HL-60/S4 (cell line): ENCODE data around the gene ADGRG4.

ENCODE experiments used
- in situ Hi-C: fragments of 300-500 bp; cut with MboI; formaldehyde crosslinking; loops from 2 replicates; pipeline ENCODE4 v1.14.3; 2022; ENCODE audit warnings: low sequenced_read_pairs

The ADGRG4 gene

GRCh38 chrX:136452614-136453013 lies 151.9 kb downstream of the ADGRG4 start:
- in situ Hi-C loops: no loop called here

GRCh38 chrX:136453114-136453513 lies 152.4 kb downstream of the ADGRG4 start:
- in situ Hi-C loops: no loop called here

DNA sequence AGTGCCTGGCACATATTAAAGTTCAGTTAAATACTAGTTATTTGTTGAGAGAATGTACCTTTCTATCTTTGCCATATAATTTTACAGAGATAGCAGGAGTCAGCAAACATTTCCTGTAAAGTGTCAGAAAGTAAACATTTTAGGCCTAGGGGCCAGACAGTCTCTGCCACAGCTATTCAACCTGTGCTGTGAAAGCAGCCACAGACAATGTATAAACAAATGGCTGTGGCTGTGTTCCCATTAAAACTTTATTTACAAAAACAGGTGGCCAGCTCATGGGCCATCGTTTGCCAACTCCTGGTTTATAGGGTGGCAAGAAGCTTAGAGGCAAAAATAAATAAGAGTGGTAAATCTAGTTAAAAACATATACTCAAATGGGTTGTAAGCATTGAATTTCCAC lies 153.0 kb downstream of the ADGRG4 start:
- in situ Hi-C loops: no loop called here

DNA sequence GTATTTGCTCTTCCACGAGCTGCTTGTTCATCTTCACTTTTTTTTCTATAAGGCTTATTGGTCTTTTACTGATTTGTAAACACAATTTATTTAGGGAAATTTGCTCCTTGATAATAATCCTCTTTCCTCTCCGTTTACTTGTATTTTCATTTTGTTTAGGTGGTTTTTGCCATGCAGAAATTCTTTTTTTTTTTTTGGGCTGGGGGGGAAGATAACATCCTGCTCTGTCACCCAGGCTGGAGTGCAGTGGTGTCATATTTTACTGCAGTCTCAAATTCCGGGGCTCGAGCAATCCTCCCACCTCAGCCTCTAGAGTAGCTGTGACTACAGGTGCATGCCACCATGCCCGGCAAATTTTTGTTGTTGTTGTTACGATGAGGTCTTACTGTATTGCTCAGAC lies 155.4 kb downstream of the ADGRG4 start:
- in situ Hi-C loops: no loop called here

DNA sequence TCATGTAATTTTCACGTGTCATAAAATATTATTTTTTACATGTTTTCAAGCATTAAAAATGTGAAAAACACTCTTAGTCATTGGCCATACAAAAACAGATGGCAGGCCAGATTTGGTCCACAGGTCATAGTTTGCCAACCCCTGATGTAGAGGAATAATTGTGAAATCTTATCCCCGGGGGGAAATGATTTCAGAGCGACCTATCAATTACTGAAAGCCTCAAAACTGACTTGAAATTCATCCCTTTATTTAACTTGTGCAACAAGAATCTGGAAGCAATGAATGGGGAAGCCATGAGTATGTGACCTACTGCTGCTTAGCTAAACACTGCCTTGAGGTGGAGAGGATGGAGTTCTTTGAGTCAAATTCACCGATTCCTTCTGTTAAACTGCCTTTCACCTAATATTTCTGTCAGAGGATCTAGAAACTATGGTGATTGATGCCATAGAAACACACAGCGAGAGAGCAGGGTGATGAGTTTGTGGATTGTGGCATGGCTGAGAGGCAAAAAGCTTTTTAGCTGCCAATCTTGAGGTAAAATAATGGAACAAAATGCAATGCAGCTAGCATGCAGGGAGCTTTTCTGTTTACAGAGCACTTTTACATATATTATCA lies 156.6 kb downstream of the ADGRG4 start:
- in situ Hi-C loops: no loop called here

DNA sequence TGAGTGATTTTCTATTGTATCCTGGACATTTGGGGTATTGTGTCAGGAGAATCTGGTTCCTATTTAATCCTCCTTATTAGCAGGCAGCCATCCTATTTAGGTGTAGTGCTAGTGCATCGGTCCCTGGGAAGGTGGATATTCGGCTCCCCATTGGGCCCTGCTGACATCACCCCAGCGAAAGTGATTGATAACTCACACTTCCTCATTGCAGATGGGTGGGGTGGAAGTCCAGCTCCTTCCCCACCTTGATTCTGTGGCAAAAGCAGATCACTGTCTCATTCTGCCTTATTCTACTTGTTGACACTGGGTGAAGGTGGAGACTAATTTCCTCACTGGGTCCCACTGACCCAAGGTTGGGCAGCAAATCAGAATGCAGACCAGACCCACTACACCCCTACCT lies 163.8 kb downstream of the ADGRG4 start:
- in situ Hi-C loops: no loop called here
